GM12878 (cell line): Measurements from ENCODE around the gene GPR158. TPM values are rescaled to one million over a fixed set of nuclear protein-coding genes. Genes with fewer than 3 reads are reported as not detected.

Experiments
- ATAC-seq: fragments of 200-7000 bp; cut with Tn5 transposase; 3 replicates; pipeline ENCODE4 v1.9.1; 2020; ENCODE audit warnings: mild to moderate bottlenecking, moderate library complexity
- BruUV-seq: library from RNA; stranded (reverse); fragments of 400-500 nt; replicated peaks from 2 replicates; lab custom pipeline; 2021; lab: Mats Ljungman, UMichigan
- CTCF ChIA-PET: fragments of 300-600 bp; sonication (Branson Sonifier 250); formaldehyde crosslinking; extraction: SDS; loops from one replicate; lab custom pipeline; 2021; ENCODE audit warnings: inconsistent platforms; lab: Yijun Ruan, JAX
- POLR2A ChIA-PET: fragments of 350-600 bp; formaldehyde crosslinking; extraction: SDS; loops from one replicate; lab custom pipeline; 2021; ENCODE audit warnings: inconsistent platforms; lab: Charles Lee
- RAD21 ChIA-PET: fragments of 300-600 bp; sonication (Branson Sonifier 250); formaldehyde crosslinking; loops from one replicate; lab custom pipeline; 2023; ENCODE audit warnings: antibody characterized with exemption; ENCODE audit not compliant: unreplicated experiment; lab: Charles Lee
- SMC1A ChIA-PET: fragments of 300-600 bp; sonication (Branson Sonifier 250); formaldehyde crosslinking; loops from one replicate; lab custom pipeline; 2023; ENCODE audit not compliant: unreplicated experiment, uncharacterized antibody; lab: Charles Lee
- DNase-seq: peaks from one replicate; pipeline ENCODE4 v3.0.0-alpha.2; 2011; ENCODE audit warnings: low read depth, low spot score
- FAIRE-seq: peaks from 3 replicates; lab custom pipeline; 2011; peaks lifted over from hg19 to GRCh38; lab: Jason Lieb, UNC
- H2AFZ ChIP-seq: 2 replicates; pipeline ENCODE4 v1.6.0; 2011; ENCODE audit warnings: low read depth, low read length, control low read depth; ENCODE audit not compliant: control insufficient read depth
- H3K27ac ChIP-seq: 2 replicates; pipeline ENCODE4 v1.5.1; 2011; ENCODE audit warnings: control low read depth; ENCODE audit not compliant: control insufficient read depth, insufficient read depth
- H3K27me3 ChIP-seq, 2 experiments: replicated peaks in 1 of 2; 2 replicates each; pipeline versions ENCODE4 v1.6.0 to v1.6.1; 2011; ENCODE audit warnings: low read length in 1 of 2; ENCODE audit not compliant: control insufficient read depth in 2 of 2, insufficient read depth in 2 of 2
- H3K36me3 ChIP-seq, 2 experiments: 2 replicates each; pipeline ENCODE4 v1.5.1; 2011; ENCODE audit warnings: low read length in 1 of 2; ENCODE audit not compliant: control insufficient read depth in 2 of 2, insufficient read depth in 2 of 2
- H3K4me1 ChIP-seq: 2 replicates; pipeline ENCODE4 v1.6.1; 2011; ENCODE audit warnings: mild to moderate bottlenecking, low read length, moderate library complexity, mixed read lengths; ENCODE audit not compliant: control insufficient read depth, insufficient read depth
- H3K4me2 ChIP-seq: 2 replicates; pipeline ENCODE4 v1.6.0; 2011; ENCODE audit warnings: control low read depth; ENCODE audit not compliant: control insufficient read depth, insufficient read depth
- H3K4me3 ChIP-seq: fragments of 200-600 bp; sonication (generic); 2 replicates; pipeline ENCODE4 v1.5.1; 2016
- H3K79me2 ChIP-seq: 2 replicates; pipeline ENCODE4 v1.6.0; 2011; ENCODE audit warnings: low read length; ENCODE audit not compliant: control insufficient read depth, insufficient read depth
- H3K9ac ChIP-seq: 2 replicates; pipeline ENCODE4 v1.8.0; 2011; ENCODE audit warnings: low read length, control low read depth, mixed read lengths; ENCODE audit not compliant: control insufficient read depth, insufficient read depth
- H3K9me3 ChIP-seq: replicated peaks from 3 replicates; pipeline ENCODE4 v1.5.1; 2011; ENCODE audit warnings: mild to moderate bottlenecking, low read length; ENCODE audit not compliant: control insufficient read depth, insufficient read depth
- H4K20me1 ChIP-seq: 2 replicates; pipeline ENCODE4 v1.6.0; 2011; ENCODE audit not compliant: control insufficient read depth, insufficient read depth
- CEBPB ChIP-seq, 2 experiments: fragments of 150-350 bp in 1 of 2; IDR thresholded peaks; 2 replicates each; pipeline ENCODE4 v1.6.1; 2012 to 2014; ENCODE audit warnings: low read depth in 2 of 2, low read length in 2 of 2, borderline replicate concordance in 1 of 2, inconsistent platforms in 1 of 2
- EZH2 ChIP-seq: IDR thresholded peaks from 2 replicates; pipeline ENCODE4 v1.6.1; 2012; ENCODE audit warnings: low read depth, mild to moderate bottlenecking, control low read depth, inconsistent platforms, low read length, borderline replicate concordance; ENCODE audit not compliant: control insufficient read depth
- GABPA ChIP-seq: IDR thresholded peaks from 2 replicates; pipeline ENCODE4 v1.6.1; 2014; ENCODE audit warnings: antibody characterized with exemption, low read depth, mild to moderate bottlenecking, inconsistent platforms
- HSF1 ChIP-seq: fragments of 150-350 bp; IDR thresholded peaks from 2 replicates; pipeline ENCODE4 v1.6.1; 2014; ENCODE audit warnings: mild to moderate bottlenecking, low read depth, low read length
- JUND ChIP-seq: IDR thresholded peaks from 2 replicates; pipeline ENCODE4 v1.6.1; 2012; ENCODE audit warnings: low read depth, mild to moderate bottlenecking, low read length, improper control_type of control experiment, moderate library complexity
- MYB ChIP-seq: fragments of 150-350 bp; IDR thresholded peaks from 2 replicates; pipeline ENCODE4 v1.6.1; 2014; ENCODE audit warnings: mild to moderate bottlenecking, low read depth, low read length, borderline replicate concordance
- NFIC ChIP-seq: IDR thresholded peaks from 2 replicates; pipeline ENCODE4 v1.6.1; 2012; ENCODE audit warnings: low read depth, mild to moderate bottlenecking, inconsistent platforms, low read length, moderate library complexity
- NFYA ChIP-seq: IDR thresholded peaks from 2 replicates; pipeline ENCODE4 v1.6.1; 2011; ENCODE audit warnings: low read depth, mild to moderate bottlenecking, low read length, improper control_type of control experiment, borderline replicate concordance
- PAX8 ChIP-seq: fragments of 450-650 bp; IDR thresholded peaks from 2 replicates; pipeline ENCODE4 v1.6.1; 2017; ENCODE audit warnings: mild to moderate bottlenecking, moderate library complexity
- PKNOX1 ChIP-seq: fragments of 450-650 bp; IDR thresholded peaks from 2 replicates; pipeline ENCODE4 v1.6.1; 2016; ENCODE audit warnings: mild to moderate bottlenecking
- SUPT20H ChIP-seq: IDR thresholded peaks from 2 replicates; pipeline ENCODE4 v1.6.1; 2011; ENCODE audit warnings: low read depth, mild to moderate bottlenecking, low read length, moderate library complexity, borderline replicate concordance; ENCODE audit not compliant: control insufficient read depth
- ZBTB4 ChIP-seq: fragments of 450-650 bp; formaldehyde crosslinking; IDR thresholded peaks from 2 replicates; pipeline ENCODE4 v1.4.0; 2022; ENCODE audit warnings: mild to moderate bottlenecking, moderate library complexity
- ZNF207 ChIP-seq: fragments of 450-650 bp; IDR thresholded peaks from 2 replicates; pipeline ENCODE4 v1.6.1; 2014; ENCODE audit warnings: antibody characterized with exemption, mild to moderate bottlenecking, borderline replicate concordance
- ZNF24 ChIP-seq: fragments of 450-650 bp; IDR thresholded peaks from 2 replicates; pipeline ENCODE4 v1.6.1; 2017; ENCODE audit warnings: antibody characterized with exemption, mild to moderate bottlenecking
- ZNF622 ChIP-seq: fragments of 450-650 bp; IDR thresholded peaks from 2 replicates; pipeline ENCODE4 v1.6.1; 2017; ENCODE audit warnings: mild to moderate bottlenecking, inconsistent platforms
- WGBS: methylation state at CpG from one replicate; pipeline ENCODE4 v1.1.6; 2016; ENCODE audit warnings: low lambda C conversion rate; ENCODE audit not compliant: insufficient replicate concordance, insufficient coverage; ENCODE audit errors: missing lambda C conversion rate; 5-methylcytosine and 5-hydroxymethylcytosine counted together
- in situ Hi-C: fragments of 300-500 bp; cut with MboI; formaldehyde crosslinking; loops from 9 replicates; pipeline ENCODE4 v1.14.3; 2018; ENCODE audit warnings: mixed read lengths
- intact Hi-C: fragments of 100-400 bp; cut with micrococcal nuclease; formaldehyde crosslinking; loops from one replicate; pipeline ENCODE4 v1.14.2; 2022; ENCODE audit not compliant: unreplicated experiment
- polyA plus RNA-seq, 11 experiments: library from polyadenylated mRNA; depleted of rRNA in 4 of 11; unstranded in 6 of 11; stranded (reverse) in 5 of 11; fragments of >200 nt; fragmentation: Nextera tagmentation in 4 of 11; fragmentation: Illumina TruSeq in 1 of 11; extraction: Ambion mirVana in 4 of 11; extraction: Trizol in 1 of 11; gene quantifications; 1 replicate in 1 of 11; 2 replicates in 10 of 11; pipeline versions ENCODE4 v1.2.1 to v1.2.3, GENCODE V29; 2011 to 2016; ENCODE audit warnings: inconsistent platforms in 2 of 11, missing spikeins in 2 of 11, low read depth in 1 of 11
- total RNA-seq, 4 experiments: library from RNA; depleted of rRNA in 3 of 4; stranded (reverse); fragments of >200 nt in 3 of 4; fragmentation: Illumina TruSeq in 1 of 4; extraction: Trizol in 1 of 4; gene quantifications; 2 replicates each; pipeline versions ENCODE4 v1.2.1 to v1.2.3, GENCODE V29; 2013 to 2021
- TF ChIP-seq, protein P1 (sequence below): fragments of 450-650 bp; IDR thresholded peaks from 2 replicates; pipeline ENCODE4 v1.6.1; 2017; ENCODE audit warnings: mild to moderate bottlenecking

The GPR158 gene
- total and polyA plus RNA-seq, 10 of the 15 experiments (the other 5 are each of a cell fraction or from before 2014, with no cell fraction given), result not detected

DNA sequence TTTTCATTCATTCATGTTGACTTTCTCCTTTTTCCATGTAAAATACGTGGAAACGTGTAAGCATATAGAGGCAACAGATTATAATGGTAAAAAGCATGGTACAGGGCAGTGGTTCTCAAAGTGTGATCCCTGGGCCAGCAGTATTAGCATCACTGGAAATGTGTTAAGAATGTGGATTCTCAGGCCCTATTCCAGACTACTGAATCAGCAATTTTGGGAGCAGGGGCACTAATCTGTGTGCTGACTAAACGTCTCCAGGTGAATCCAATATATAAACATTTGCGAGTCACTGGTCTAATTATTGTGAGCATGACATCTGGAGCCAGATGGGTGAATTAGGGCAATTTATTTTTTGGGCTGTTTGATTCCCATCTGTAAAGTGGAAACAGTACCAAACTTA is 5.1 kb upstream of the GPR158 start:
- no TSS peak for BruUV-seq
- ChIA-PET POLR2A (interaction anchor here (0.5 kb wide), 1 partner anchor 379 kb away, joined by 3 read pairs; no protein-coding TSS in a partner anchor), SMC1A (no interaction called here), CTCF (no interaction called here), RAD21 (no interaction called here)
- no peak overlapping the region for H3K4me3 ChIP-seq
- no peaks in the 10 kb centered on the region for H3K79me2 ChIP-seq
- 30% methylated on average over 4 of the region's 4 CpGs for WGBS
- H2AFZ ChIP-seq, result no peak overlapping the region
- H3K9ac ChIP-seq, result no peak overlapping the region
- no peaks in the 10 kb centered on the region for H3K4me1 ChIP-seq
- no peaks in the 10 kb centered on the region for H3K36me3 ChIP-seq
- FAIRE-seq (no peak), ATAC-seq (no peak), DNase-seq (no peak)
- H3K27me3 ChIP-seq, result no peaks in the 10 kb centered on the region; a peak in 1 of 4 replicates
- H4K20me1 ChIP-seq, result no peaks in the 10 kb centered on the region
- in situ Hi-C loops (no loop called here), intact Hi-C loops (no loop called here)
- no peak overlapping the region for H3K4me2 ChIP-seq
- no peaks in the 10 kb centered on the region; the same call in 2 of the 3 replicates for H3K9me3 ChIP-seq
- no peak overlapping the region for H3K27ac ChIP-seq
- TF ChIP-seq EZH2 (no peak), JUND (no peak), ZNF622 (no peak), ZNF24 (no peak), GABPA (no peak), ZBTB4 (CRISPR knock-in tag) (no peak), HSF1 (no peak), PAX8 (no peak), SUPT20H (no peak), PKNOX1 (no peak), NFYA (no peak), ZNF207 (no peak), CEBPB (IDR thresholded peaks at IDR 0.05; ENCODE audit: borderline replicate concordance in 1 of 2, low read depth in 2 of 2, low read length in 2 of 2) (no peak), MYB (no peak), NFIC (no peak)
- TF ChIP-seq, protein P1, sequence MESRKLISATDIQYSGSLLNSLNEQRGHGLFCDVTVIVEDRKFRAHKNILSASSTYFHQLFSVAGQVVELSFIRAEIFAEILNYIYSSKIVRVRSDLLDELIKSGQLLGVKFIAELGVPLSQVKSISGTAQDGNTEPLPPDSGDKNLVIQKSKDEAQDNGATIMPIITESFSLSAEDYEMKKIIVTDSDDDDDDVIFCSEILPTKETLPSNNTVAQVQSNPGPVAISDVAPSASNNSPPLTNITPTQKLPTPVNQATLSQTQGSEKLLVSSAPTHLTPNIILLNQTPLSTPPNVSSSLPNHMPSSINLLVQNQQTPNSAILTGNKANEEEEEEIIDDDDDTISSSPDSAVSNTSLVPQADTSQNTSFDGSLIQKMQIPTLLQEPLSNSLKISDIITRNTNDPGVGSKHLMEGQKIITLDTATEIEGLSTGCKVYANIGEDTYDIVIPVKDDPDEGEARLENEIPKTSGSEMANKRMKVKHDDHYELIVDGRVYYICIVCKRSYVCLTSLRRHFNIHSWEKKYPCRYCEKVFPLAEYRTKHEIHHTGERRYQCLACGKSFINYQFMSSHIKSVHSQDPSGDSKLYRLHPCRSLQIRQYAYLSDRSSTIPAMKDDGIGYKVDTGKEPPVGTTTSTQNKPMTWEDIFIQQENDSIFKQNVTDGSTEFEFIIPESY, result no peak
